ENCODE results near the gene EIF6.

- TF ChIP-seq CTCF (tag by site-specific recombination; IDR thresholded peaks at IDR 0.05) (no peak), ZNF24 (tag by site-specific recombination; IDR thresholded peaks at IDR 0.05) (no peak), ZNF830 (tag by site-specific recombination; IDR thresholded peaks at IDR 0.05; ENCODE audit: low read depth) (no peak), ATF2 (tag by site-specific recombination; IDR thresholded peaks at IDR 0.05; ENCODE audit: low read depth) (peak; percentile 94), KLF9 (tag by site-specific recombination; IDR thresholded peaks at IDR 0.05; ENCODE audit: low read depth) (no peak), ZNF138 (tag by site-specific recombination; IDR thresholded peaks at IDR 0.05; ENCODE audit: borderline replicate concordance) (no peak)
These were observed 1.2 kb upstream of the EIF6 start for GRCh38 chr20:35285806-35286076.

Data from HEK293 (cell line).